CD4-positive, alpha-beta T cell treated with Interleukin-6 at 100 ng/mL for 8 hours (primary cell): Measurements from ENCODE around the gene LIPH.
"Not testable (repeated sequence)": the region's sequence is repeated elsewhere in the genome, so short reads cannot be mapped to it uniquely, and the experiment has no call there.

Source experiments
- DNase-seq: peaks from one replicate; pipeline ENCODE4 v3.0.0-alpha.2; 2020; ENCODE audit warnings: mixed read lengths, low spot score

Gene LIPH

GRCh38 chr3:185552358-185552877 lies at the start of gene LIPH:
Gene LIPH, minus strand, starts transcription at chr3:185552588. Its CDS starts 117 bp downstream, at chr3:185552471.
- DNase-seq, result no peak

DNA sequence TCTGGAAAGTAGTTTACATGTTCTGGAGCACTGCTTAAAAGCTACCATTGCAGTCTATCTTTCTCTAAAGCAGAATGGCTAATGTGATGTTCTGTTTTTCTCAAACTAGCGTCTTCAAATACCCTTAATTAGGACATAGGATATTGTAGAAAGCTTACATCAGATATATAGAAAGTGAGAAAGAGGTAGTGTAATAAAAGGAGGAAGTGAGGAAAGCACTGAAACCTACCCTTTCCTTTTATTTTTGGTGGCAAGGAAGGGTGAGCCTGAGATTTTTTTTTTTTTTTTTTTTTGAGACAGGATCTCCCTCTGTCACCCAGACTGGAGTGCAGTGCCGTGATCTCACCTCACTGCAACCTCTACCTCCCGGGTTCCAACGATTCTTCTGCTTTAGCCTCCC lies 43.1 kb upstream of the LIPH start:
- DNase-seq, result no peak

DNA sequence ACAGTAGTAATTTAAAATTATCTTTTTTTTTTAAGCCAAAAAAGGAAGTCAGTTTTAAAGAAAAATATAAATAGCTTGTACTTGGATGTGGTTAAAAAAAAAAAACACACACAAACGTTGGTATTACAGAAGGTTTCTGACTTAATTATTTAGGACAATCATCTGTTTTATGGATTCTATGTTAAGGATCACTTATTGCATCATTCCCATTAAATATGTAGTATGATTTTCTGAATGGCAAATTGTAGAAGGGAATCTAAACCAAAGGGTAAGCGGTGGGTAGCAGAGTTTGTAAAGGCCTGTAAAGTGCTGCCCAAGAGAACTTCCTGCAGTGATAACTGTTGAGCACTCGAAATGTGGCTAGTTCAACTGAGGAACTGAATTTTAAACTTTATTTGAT lies 41.7 kb upstream of the LIPH start:
- no peak for DNase-seq

DNA sequence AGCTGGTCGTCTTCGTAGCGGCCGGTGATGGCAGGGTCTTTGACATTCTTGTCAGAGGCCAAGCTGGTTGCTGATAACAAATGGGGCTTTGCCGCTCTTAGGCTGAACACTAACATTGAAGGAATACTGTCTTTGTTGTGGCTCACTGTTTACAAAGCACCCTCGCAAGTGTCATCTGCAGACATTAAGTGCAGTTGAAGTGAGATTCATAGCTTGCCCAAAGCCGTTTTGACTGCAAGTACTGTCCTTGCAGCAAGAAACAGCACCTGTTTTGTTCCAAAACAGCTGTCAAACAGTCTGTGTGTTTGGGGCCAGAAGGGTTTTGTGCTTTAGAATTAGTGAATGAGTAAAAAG lies 34.3 kb upstream of the LIPH start:
- no peak for DNase-seq

GRCh38 chr3:185585859-185586685 lies 33.7 kb upstream of the LIPH start, which contains the start of gene SENP2:
Gene SENP2, plus strand, starts transcription at chr3:185586295. Its CDS starts 119 bp downstream, at chr3:185586414.
- DNase-seq, result peak; percentile 99

DNA sequence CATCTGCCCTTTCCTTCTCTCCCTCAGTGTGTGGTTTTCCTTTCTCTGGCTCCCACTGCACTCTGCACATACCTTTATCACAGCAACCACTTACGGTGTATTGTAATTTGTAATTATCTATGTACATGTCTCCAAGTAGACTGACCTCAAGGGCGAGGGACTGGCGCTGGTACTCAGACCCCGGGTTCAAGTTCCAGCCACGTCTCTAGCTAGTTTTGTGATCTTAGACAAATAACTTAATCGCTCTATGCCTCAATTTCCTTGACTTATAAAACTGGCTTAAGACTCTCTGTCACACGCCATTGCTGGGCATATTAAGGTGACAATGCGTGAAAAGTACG lies 33.1 kb upstream of the LIPH start:
- no peak for DNase-seq

DNA sequence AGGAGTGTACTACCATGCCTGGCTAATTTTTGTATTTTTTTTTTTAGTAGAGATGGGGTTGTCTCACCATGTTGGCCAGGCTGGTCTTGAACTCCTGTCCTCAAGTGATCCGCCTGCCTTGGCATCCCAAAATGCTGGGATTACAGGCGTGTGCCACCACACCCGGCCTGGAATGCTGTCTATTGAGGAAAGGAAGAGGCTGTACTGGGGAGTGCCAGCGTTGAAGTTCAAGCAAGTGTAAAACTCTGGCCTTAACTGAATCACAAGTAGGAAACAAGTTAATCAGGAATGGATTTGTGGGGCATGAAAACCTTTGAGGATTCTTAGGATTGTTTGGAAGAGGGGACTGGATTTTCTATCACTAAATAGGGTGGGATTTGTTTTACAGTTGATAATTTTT lies 32.3 kb upstream of the LIPH start:
- no peak for DNase-seq

- DNase-seq, result no peak
Measured at GRCh38 chr3:185583925-185584324, 31.5 kb upstream of the LIPH start.

DNA sequence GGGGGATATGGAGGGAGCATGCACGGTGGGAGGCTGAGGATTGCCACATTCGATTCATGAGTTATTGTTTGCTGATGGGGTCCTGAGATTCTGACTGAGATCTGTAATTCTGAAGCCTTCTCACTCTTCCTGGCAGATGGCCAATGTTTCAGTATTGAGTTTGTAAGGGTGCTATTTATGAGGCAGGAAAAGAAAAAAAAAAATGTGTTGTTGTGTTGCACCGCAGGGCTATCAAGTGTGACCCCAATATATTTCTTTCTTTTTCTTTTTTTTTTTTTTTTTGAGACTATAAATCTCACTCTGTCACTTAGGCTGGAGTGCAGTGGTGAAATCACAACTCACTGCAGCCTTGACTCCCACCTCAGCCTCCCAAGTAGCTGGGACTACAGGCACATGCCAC lies 30.5 kb upstream of the LIPH start:
- DNase-seq, result no peak

- DNase-seq, result no peak
Measured at GRCh38 chr3:185582236-185582635, 29.8 kb upstream of the LIPH start.

GRCh38 chr3:185575108-185575869 lies 22.9 kb upstream of the LIPH start:
- DNase-seq, result peak; percentile 59

DNA sequence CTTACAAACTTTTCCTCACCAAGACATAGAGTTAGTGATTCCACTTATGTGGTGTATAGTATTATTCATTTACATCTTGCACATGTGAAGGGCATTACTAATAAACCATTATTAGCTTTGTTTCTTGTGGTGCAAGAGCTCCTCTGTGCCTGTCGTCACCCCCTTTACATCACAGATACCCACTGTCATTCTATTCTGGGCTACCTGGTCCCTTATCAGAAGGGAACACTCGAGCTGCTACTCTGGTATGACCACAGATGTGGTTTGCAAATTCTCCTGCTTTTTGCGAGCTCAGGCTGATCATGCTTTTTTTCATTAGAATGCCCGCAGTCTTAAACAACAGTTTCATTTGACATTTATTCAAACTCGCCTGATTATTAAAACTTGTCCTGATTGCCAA lies 19.8 kb upstream of the LIPH start:
- no peak for DNase-seq

- DNase-seq, result no peak
Measured at GRCh38 chr3:185561958-185562357, 9.6 kb upstream of the LIPH start.

DNA sequence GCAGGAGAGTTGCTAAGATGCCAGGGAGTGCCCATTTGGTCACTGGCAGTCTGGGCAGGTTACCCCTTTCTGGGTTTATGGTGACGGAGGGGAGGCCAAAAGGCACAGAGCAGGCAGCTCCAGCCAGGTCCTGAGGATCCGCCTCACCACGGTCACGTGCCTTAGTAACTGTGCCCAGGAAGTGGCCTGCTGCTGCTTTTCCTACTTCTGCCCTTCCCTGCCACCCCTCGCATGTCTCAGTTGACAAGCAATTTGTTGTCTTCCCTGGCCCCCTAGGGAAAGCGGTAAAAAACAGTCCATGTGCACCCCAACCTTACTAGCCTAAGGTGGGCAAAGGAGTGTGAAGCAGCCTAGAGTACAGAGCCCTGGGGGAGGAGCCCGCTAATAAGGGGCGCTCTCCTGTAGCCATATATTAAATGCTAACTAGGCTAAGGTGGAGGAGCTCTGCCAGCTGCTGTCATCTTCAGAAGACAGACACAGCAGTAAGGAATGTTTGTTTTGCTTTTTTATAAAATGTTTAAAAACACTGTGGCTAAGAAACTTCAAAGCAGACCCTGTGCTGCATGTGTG lies 9.1 kb upstream of the LIPH start:
- no peak for DNase-seq

DNA sequence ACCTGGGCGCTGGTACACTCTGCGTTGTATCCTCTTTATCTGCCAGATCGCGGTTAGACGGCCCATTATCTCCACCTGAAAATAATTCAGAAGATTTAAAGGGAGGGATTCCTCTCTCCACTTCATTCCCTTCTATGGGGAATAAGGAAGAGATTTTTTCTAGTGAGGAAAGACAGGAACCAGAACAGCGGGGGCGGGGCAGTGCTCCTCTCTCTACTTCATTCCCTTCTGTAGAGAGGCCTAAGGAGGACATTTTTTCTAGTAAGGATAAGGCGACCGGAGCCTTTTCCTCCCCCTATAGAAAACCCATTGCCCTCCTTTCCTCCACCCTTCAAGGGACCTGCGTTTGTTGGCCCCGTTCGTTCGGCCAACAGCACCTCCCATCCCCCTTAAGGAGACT lies 8.3 kb upstream of the LIPH start:
- no peak for DNase-seq

- no peak for DNase-seq
Measured at GRCh38 chr3:185559706-185560090, 7.3 kb upstream of the LIPH start.

DNA sequence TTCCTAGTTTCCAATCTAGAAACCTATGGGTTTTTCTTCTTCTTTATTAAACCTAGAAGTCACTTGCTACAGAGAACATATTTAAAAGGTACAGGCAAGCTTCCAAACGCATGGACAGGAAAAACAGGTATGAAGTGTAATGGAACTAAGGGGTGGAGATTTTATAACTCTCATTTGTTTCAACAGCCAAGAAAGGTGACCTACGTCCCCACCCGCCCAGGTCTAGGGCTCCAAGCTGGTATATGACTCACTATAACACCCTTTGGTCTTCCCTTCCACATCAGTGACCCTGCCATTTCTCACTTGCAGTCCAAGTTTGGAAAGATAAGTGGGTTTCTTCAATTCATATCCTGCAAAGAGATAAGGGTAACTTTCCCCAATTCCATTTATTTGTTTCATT lies 6.0 kb upstream of the LIPH start:
- DNase-seq, result no peak

DNA sequence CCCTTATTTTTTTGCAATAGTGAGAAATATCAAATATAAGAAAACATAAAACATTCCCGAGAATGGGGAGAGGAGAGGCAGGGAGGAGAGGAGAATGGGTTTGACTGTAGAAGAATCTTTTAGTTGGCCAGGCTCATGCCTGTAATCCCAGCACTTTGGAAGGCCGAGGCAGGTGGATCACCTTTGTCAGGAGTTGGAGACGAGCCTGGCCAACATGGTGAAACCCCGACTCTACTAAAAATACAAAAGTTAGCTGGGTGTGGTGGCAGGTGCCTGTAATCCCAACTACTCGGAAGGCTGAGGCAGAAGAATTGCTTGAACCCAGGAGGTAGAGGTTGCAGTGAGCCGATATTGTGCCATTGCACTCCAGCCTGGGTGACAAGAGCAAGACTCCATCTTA lies 4.3 kb upstream of the LIPH start:
- DNase-seq, result not testable (repeated sequence)

DNA sequence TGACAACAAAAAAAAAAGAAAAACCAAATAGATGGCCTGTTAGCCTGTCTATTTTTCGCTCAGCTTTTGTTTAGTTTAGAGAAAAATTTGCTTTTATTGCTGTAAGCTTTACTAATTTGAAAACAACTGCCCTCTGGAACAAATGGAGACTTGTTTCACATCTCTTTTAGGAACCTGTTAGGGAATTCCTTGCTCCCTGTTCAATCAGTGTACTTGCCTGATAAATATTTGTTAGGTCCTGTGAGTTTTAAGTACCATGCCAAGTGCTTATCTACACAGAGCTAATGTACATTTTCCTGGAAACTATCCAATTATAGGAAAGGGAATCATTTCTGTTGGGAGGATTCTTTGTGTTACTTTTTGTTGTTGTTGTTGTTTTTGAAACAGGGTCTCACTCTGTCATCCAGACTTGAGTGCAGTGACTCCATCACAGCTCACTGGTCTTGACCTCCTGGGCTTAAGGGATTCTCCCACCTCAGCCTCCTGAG lies 3.5 kb upstream of the LIPH start:
- DNase-seq, result no peak

DNA sequence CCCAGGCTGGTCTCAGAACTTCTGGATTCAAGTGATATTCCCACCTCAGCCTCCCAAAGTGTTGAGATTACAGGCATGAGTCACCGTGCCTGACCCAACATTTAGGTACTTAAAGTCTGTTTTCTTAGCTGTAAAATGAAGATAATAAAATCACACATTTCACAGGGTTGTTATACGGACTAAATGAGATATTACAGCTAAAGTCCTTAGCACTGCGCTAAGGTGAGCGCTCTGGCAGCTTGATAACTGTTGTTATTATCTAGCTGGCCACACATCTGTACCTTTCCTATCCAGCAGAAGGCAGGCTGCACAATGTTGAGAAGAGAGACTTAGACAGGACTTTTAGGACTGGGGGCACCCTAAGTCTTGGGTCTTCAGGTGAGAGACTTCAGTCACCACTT lies 2.7 kb upstream of the LIPH start:
- DNase-seq, result no peak

DNA sequence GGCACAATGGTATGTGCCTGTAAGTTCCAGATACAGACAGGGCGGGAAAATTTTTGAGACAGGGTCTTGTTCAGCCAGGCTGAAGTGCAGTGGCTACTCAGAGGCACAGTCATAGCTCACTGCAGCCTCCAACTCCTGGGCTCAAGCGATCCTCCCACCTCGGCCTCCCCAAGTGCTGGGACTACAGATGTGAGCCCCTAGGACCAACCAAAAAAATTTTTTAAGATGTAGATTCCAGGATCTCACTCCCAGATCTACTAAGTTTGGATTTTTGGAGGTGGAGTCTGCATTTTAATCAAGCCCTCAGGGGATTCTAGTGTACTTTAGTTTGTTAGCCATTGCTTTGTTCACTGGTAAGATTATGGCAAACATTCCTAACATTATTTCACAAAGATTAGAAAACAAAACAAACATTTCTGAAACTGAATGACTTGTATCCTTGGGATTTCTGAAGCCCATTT lies 2.7 kb downstream of the LIPH start:
- no peak for DNase-seq

- DNase-seq, result no peak
Measured at GRCh38 chr3:185549122-185549521, 3.3 kb downstream of the LIPH start.

GRCh38 chr3:185540695-185541094 lies 11.7 kb downstream of the LIPH start:
- DNase-seq, result no peak
